ENCODE data around the gene INPP4A. TPM values are rescaled to one million over a fixed set of nuclear protein-coding genes. Genes with fewer than 3 reads are reported as not detected.
A peak's percentile ranks its signal among the peaks of the same experiment; 100 is the strongest.

Gene INPP4A
- polyA plus RNA-seq, 1 of the 3 experiments (the other 2 are of a cell fraction), result 15.0 TPM

DNA sequence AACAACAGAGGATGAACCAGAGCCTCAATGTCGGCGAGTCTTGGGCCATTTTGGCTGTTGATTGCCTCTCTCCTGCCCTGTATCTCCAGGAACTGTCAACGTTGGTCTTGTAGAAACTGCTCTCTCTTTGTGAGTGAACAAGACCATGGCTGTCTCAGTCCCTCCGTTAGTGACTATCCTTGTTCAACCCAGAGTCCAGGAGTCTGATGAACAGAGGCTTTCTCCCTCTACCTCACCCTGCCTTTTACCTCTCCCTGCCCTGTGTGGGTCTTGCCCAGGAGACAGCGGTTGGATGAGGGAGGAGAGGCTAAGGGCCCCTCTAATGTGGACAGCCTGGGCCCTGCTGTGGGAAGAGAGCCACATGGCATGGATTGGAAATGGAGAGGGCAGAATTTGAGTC, 32.8 kb downstream of the INPP4A start:
- H3F3A ChIP-seq (replicated peaks; ENCODE audit: insufficient read depth), result peaks cover 4% of the 10 kb centered on the region
- H2AFZ ChIP-seq (ENCODE audit: low read depth), result no peak overlapping the region; the same call in 1 of the 2 replicates
- peaks cover 9% of the 10 kb centered on the region for H3K79me2 ChIP-seq (ENCODE audit: insufficient read depth)
- no peak for DNase-seq
- no peaks in the 10 kb centered on the region for H3K9me3 ChIP-seq
- H3K36me3 ChIP-seq (replicated peaks in 1 of 2; ENCODE audit: control insufficient read depth in 1 of 2, insufficient read depth in 2 of 2, low read length in 1 of 2), result no peaks in the 10 kb centered on the region
- WGBS (ENCODE audit: low lambda C conversion rate), result 97% methylated on average over 4 of the region's 5 CpGs
- H3K27ac ChIP-seq (ENCODE audit: low read depth in 2 of 2, low read length in 1 of 2), result no peak overlapping the region
- TF ChIP-seq FOXJ3 (CRISPR knock-in tag; IDR thresholded peaks at IDR 0.05), result no peak
- ChIA-PET POLR2A (no interaction called here), CTCF (interaction anchor here (0.7 kb wide), 1 partner anchor 14 kb away, joined by 3 read pairs; no protein-coding TSS in a partner anchor)
- peaks cover 32 to 78% of the 10 kb centered on the region in 2 experiments for H3K4me1 ChIP-seq (ENCODE audit: control insufficient read depth in 1 of 2, insufficient read depth in 2 of 2, low read depth in 1 of 2, low read length in 1 of 2)
- peaks cover 66% of the 10 kb centered on the region for H4K20me1 ChIP-seq (ENCODE audit: insufficient read depth)
- no peaks in the 10 kb centered on the region for H3K27me3 ChIP-seq (ENCODE audit: insufficient read depth)
- H3K4me3 ChIP-seq (ENCODE audit: low read depth in 2 of 2, low read length in 1 of 2), result no peak overlapping the region
- H3K9ac ChIP-seq, result no peak overlapping the region
- no peak overlapping the region for H3K4me2 ChIP-seq
- no peaks in the 10 kb centered on the region for H3K9me2 ChIP-seq

DNA sequence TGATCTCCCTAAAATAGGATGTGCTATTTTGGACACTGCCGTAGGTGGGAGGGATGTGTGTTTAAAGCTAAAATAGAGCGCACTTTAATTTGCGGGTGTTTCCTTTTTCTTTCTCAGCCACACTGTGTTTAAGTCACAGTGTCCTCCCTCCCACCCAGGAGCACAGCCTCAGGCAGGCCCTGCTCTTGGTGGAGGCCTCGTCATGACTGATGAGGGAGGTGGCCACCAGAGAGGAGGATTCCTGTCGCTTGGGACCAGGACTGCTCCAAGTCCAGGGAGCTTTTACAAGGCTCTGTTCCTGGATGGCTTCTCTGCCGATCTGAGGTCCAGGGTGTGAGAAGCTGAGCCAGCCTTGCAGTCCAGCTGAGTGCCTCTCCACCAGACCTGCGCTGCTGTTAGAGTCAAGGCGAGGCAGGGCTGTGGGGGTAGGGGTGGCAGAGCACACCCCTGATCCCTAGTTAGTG, 33.5 kb downstream of the INPP4A start:
- H3K27me3 ChIP-seq (ENCODE audit: insufficient read depth), result no peaks in the 10 kb centered on the region
- H3K9me2 ChIP-seq, result no peaks in the 10 kb centered on the region
- no peak overlapping the region for H3K9ac ChIP-seq
- no peaks in the 10 kb centered on the region for H3K9me3 ChIP-seq
- 0 out of 2 replicates have a peak overlapping the region, but pooled peaks have one; percentile 55 for H3K4me2 ChIP-seq
- H3K4me3 ChIP-seq (ENCODE audit: low read depth in 2 of 2, low read length in 1 of 2), result no peak overlapping the region
- peaks cover 32 to 73% of the 10 kb centered on the region in 2 experiments for H3K4me1 ChIP-seq (ENCODE audit: control insufficient read depth in 1 of 2, insufficient read depth in 2 of 2, low read depth in 1 of 2, low read length in 1 of 2)
- 95% methylated on average over 7 of the region's 8 CpGs for WGBS (ENCODE audit: low lambda C conversion rate)
- H3K36me3 ChIP-seq (replicated peaks in 1 of 2; ENCODE audit: control insufficient read depth in 1 of 2, insufficient read depth in 2 of 2, low read length in 1 of 2), result no peaks in the 10 kb centered on the region
- no peak overlapping the region for H2AFZ ChIP-seq (ENCODE audit: low read depth)
- peaks cover 4% of the 10 kb centered on the region for H3F3A ChIP-seq (replicated peaks; ENCODE audit: insufficient read depth)
- ChIA-PET POLR2A (no interaction called here), CTCF (interaction anchor here (0.7 kb wide), 1 partner anchor 15 kb away, joined by 3 read pairs; no protein-coding TSS in a partner anchor)
- peaks cover 9% of the 10 kb centered on the region for H3K79me2 ChIP-seq (ENCODE audit: insufficient read depth)
- no peak overlapping the region for H3K27ac ChIP-seq (ENCODE audit: low read depth in 2 of 2, low read length in 1 of 2)
- DNase-seq, result no peak
- TF ChIP-seq RCOR1 (IDR thresholded peaks at IDR 0.05; ENCODE audit: low read length) (no peak), RFX5 (IDR thresholded peaks at IDR 0.05; ENCODE audit: low read length) (no peak), NRF1 (IDR thresholded peaks at IDR 0.05; ENCODE audit: low read depth, low read length) (no peak), FOSL2 (IDR thresholded peaks at IDR 0.05; ENCODE audit: borderline replicate concordance, low read depth) (no peak)
- peaks cover 68% of the 10 kb centered on the region for H4K20me1 ChIP-seq (ENCODE audit: insufficient read depth)

DNA sequence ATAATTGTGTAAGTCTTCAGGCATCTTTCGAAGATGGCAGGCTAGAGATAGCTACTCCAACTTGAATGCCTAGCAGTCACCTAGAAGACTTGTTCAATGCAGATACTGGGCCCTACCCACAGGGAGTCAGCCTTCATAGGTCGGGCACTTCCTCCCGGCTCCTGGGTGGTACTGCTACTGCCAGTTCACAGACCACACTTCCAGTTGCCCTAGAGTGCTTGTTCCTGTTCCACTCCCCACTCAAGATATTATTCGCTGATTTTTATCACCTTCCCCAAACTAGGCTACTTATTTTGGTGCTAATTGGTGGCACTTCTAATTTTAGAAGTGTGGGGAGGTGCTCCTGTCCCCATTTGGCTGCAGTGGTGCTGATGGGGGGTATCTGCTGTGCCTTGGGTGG, 34.2 kb downstream of the INPP4A start:
- H3K4me2 ChIP-seq, result peak overlapping the region; percentile 55
- peaks cover 4% of the 10 kb centered on the region for H3F3A ChIP-seq (replicated peaks; ENCODE audit: insufficient read depth)
- no peak for DNase-seq
- H3K9me3 ChIP-seq, result no peaks in the 10 kb centered on the region
- POLR2A ChIA-PET, result no interaction called here
- TF ChIP-seq TEAD4 (IDR thresholded peaks at IDR 0.05; ENCODE audit: borderline replicate concordance, insufficient read depth) (no peak), RXRA (IDR thresholded peaks at IDR 0.05; ENCODE audit: borderline replicate concordance, low read depth) (no peak), MXI1 (IDR thresholded peaks at IDR 0.05; ENCODE audit: low read depth, low read length) (no peak)
- H3K9me2 ChIP-seq, result no peaks in the 10 kb centered on the region
- H3K36me3 ChIP-seq (replicated peaks in 1 of 2; ENCODE audit: control insufficient read depth in 1 of 2, insufficient read depth in 2 of 2, low read length in 1 of 2), result no peaks in the 10 kb centered on the region
- H3K9ac ChIP-seq, result no peak overlapping the region
- 98% methylated on average over 4 of the region's 4 CpGs for WGBS (ENCODE audit: low lambda C conversion rate)
- H2AFZ ChIP-seq (ENCODE audit: low read depth), result no peak overlapping the region
- peaks cover 69% of the 10 kb centered on the region for H4K20me1 ChIP-seq (ENCODE audit: insufficient read depth)
- CTCF ChIA-PET, result interaction anchor here (2.4 kb wide), 1 partner anchor 28 kb away, joined by 8 read pairs; no protein-coding TSS in a partner anchor
- H3K79me2 ChIP-seq (ENCODE audit: insufficient read depth), result peaks cover 9% of the 10 kb centered on the region
- H3K27ac ChIP-seq (ENCODE audit: low read depth in 2 of 2, low read length in 1 of 2), result peak overlapping the region in 1 of 2 experiments; percentile 78; a peak in 2 of 4 replicates
- peaks cover 32 to 73% of the 10 kb centered on the region in 2 experiments for H3K4me1 ChIP-seq (ENCODE audit: control insufficient read depth in 1 of 2, insufficient read depth in 2 of 2, low read depth in 1 of 2, low read length in 1 of 2)
- no peaks in the 10 kb centered on the region for H3K27me3 ChIP-seq (ENCODE audit: insufficient read depth)
- H3K4me3 ChIP-seq (ENCODE audit: low read depth in 2 of 2, low read length in 1 of 2), result no peak overlapping the region

All from SK-N-SH (cell line).